GM08714 (cell line): Measurements from ENCODE around the gene IP6K3.

Experiments used
- H3K4me3 ChIP-seq: fragments of 200-500 bp; sonication (Bioruptor generic); 2 replicates; pipeline ENCODE4 v1.5.1; 2014; ENCODE audit warnings: mild to moderate bottlenecking, low read length, inconsistent platforms
- ZNF274 ChIP-seq: IDR thresholded peaks from 2 replicates; pipeline ENCODE4 v1.6.1; 2012; ENCODE audit warnings: mild to moderate bottlenecking, low read depth, low read length

IP6K3 gene

GRCh38 chr6:33696076-33696475 lies 50.6 kb downstream of the IP6K3 start:
- no peak overlapping the region for H3K4me3 ChIP-seq
- no peak for TF ChIP-seq ZNF274

- TF ChIP-seq ZNF274: no peak
- no peak overlapping the region for H3K4me3 ChIP-seq
Measured at GRCh38 chr6:33695451-33695887, 51.2 kb downstream of the IP6K3 start.

DNA sequence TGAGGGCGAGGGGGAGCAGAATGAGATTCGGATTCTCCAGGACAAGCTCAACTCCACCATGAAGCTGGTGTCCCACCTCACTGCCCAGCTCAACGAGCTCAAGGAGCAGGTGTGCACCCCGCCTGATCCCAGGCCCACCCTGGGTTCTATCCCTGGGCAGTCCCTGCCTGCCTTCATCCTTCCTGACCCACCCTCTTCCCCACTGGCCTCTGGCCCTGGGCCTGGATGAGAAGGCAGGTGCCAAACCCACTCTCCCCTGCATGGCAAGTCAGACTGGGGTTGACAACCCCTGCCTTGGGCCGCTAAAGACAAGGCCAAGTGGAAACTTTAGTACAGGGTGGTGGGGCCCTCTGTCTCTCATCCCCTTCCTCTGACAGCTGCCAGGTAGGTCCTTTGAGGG lies 51.7 kb downstream of the IP6K3 start:
- TF ChIP-seq ZNF274: no peak
- no peak overlapping the region for H3K4me3 ChIP-seq

GRCh38 chr6:33694401-33694931 lies 52.2 kb downstream of the IP6K3 start:
- no peak for TF ChIP-seq ZNF274
- no peak overlapping the region for H3K4me3 ChIP-seq

- no peak overlapping the region for H3K4me3 ChIP-seq
- no peak for TF ChIP-seq ZNF274
Measured at GRCh38 chr6:33693186-33694105, 53.3 kb downstream of the IP6K3 start.

DNA sequence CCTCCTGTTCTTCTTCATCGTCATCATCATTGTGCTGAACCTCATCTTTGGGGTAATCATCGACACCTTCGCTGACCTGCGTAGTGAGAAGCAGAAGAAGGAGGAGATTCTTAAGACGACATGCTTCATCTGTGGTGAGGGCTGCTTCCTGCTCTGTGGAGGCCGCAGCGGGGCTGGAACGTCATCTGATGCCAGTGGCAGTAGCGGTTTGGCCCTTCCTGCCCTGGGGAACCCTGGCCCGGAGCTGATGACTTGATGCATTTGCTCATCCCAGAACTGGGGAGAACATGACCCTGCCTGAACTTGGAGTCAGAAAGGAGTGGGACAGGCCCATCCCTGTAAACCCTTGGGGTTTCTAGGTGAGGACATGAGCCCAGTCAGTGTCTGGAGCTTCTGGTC lies 53.9 kb downstream of the IP6K3 start:
- no peak for TF ChIP-seq ZNF274
- no peak overlapping the region for H3K4me3 ChIP-seq

DNA sequence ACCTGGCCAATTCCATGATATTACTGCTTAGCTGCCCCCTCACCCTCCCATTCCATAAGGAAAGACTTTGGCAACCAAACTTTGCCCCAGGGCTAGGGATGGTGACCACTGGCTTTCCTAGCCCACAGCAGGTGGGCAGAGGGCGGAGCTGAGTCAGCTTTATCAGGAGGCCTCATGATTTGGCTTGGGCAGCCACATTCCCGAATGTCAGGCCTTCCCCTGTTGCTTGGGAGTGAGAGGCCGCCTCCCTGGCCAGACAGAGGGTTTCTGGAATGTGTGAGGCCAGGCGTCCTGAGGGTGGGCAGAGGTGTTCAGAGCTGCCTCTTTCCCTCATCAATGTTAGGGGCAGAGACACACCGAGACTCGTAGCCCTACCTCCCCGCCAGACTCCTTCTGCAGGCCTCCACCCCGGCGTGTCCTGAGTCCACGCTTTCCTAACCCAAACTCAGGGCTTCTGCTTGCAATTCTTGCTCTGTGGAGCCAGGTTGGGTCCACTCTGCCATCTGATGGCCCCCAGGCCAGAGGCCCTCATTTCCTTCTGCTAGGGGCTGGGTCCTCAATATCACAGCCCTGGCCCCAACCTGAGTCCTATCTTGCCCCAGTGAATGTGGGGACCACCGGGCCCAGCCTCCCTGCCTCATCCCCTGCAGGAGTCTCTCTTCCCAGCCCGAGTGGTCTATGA lies 54.5 kb downstream of the IP6K3 start:
- no peak for TF ChIP-seq ZNF274
- H3K4me3 ChIP-seq: no peak overlapping the region

GRCh38 chr6:33691456-33692077 lies 55.1 kb downstream of the IP6K3 start:
- no peak overlapping the region for H3K4me3 ChIP-seq
- TF ChIP-seq ZNF274: no peak

DNA sequence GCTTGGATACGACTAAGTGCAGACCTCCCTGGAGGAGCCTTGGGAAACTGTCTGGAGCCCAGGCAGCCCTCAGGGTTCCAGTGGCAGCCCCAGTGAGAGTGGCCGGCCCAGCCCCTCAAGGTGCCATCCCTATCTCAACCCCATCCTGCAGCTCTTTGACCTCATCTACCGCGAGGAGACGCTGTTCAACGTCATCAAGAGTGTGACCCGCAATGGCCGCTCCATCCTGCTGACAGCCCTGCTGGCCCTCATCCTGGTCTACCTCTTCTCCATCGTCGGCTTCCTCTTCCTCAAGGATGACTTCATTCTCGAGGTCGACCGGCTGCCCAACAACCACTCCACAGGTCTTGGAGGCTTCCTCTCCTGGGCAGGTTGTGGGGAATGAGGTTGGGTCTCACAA lies 55.9 kb downstream of the IP6K3 start:
- TF ChIP-seq ZNF274: no peak

DNA sequence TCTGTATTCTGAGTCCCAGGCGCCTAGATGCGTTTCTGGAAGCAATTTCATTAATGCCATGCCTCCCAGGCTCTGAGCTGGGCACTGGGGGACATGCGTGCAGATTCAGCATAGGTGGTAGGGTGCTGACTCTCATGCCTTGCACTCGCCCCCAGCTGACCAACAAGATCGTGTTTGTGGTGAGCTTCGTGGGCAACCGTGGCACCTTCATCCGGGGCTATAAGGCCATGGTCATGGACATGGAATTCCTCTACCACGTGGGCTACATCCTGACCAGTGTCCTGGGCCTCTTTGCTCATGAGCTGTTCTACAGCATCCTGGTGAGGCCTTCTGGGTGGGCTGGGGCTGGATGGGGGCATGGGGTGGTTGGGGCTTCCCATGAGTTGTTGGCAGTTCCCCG lies 56.8 kb downstream of the IP6K3 start:
- H3K4me3 ChIP-seq: no peak overlapping the region
- TF ChIP-seq ZNF274: no peak

More for the DNA sequence above, 55.9 kb downstream of the IP6K3 start:
- no peak overlapping the region for H3K4me3 ChIP-seq

GRCh38 chr6:33689148-33689494 lies 57.6 kb downstream of the IP6K3 start:
- H3K4me3 ChIP-seq: no peak overlapping the region
- TF ChIP-seq ZNF274: no peak

- TF ChIP-seq ZNF274: no peak
- no peak overlapping the region for H3K4me3 ChIP-seq
Measured at GRCh38 chr6:33688451-33689147, 58.1 kb downstream of the IP6K3 start.

DNA sequence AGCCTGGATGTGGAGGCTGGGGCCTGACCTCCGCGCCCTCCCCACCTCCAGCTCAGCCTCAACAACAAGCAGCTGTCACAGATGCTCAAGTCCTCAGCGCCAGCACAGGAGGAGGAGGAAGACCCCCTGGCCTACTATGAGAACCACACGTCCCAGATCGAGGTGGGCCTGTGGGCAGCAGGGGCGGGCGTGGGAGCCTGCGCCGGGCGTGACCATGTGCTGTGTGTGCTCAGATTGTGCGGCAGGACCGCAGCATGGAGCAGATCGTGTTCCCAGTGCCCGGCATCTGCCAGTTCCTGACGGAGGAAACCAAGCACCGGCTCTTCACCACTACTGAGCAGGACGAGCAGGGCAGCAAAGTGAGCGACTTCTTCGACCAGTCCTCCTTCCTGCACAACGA lies 58.7 kb downstream of the IP6K3 start:
- no peak overlapping the region for H3K4me3 ChIP-seq
- no peak for TF ChIP-seq ZNF274
